Neural cell (in vitro differentiated cells): ENCODE measurements around the gene DOCK8. TPM values are rescaled to one million over a fixed set of nuclear protein-coding genes. Genes with fewer than 3 reads are reported as not detected.

Source experiments
- H2AFZ ChIP-seq: fragments of 200-600, 300-800 bp; sonication (generic), shearing (Covaris generic); 2 replicates; pipeline ENCODE4 v1.6.0; 2014; ENCODE audit warnings: low read depth, mild to moderate bottlenecking, antibody characterized with exemption, low read length, moderate library complexity
- H3F3A ChIP-seq: fragments of 200-600 bp; shearing (Covaris generic); 2 replicates; pipeline ENCODE4 v1.6.1; 2016; ENCODE audit warnings: mild to moderate bottlenecking, moderate library complexity, mixed read lengths, antibody characterized with exemption, low read length; ENCODE audit not compliant: insufficient read depth, poor library complexity, severe bottlenecking
- H3K27ac ChIP-seq: fragments of 200-600, 300-800 bp; sonication (generic), shearing (Covaris generic); 2 replicates; pipeline ENCODE4 v1.5.1; 2014; ENCODE audit warnings: mild to moderate bottlenecking, low read length, moderate library complexity
- H3K27me3 ChIP-seq: fragments of 300-800, 200-600 bp; sonication (generic), shearing (Covaris generic); 2 replicates; pipeline ENCODE4 v1.6.0; 2014; ENCODE audit warnings: mild to moderate bottlenecking, low read depth, low read length, moderate library complexity; ENCODE audit not compliant: insufficient read depth
- H3K36me3 ChIP-seq: fragments of 300-800, 200-600 bp; sonication (generic), shearing (Covaris generic); 2 replicates; pipeline ENCODE4 v1.5.1; 2014; ENCODE audit warnings: mild to moderate bottlenecking, antibody characterized with exemption, low read length, moderate library complexity; ENCODE audit not compliant: insufficient read depth
- H3K4me2 ChIP-seq: fragments of 300-800, 200-600 bp; sonication (generic), shearing (Covaris generic); 2 replicates; pipeline ENCODE4 v1.6.0; 2014; ENCODE audit warnings: mild to moderate bottlenecking, low read length
- H3K4me3 ChIP-seq: fragments of 300-800, 200-600 bp; sonication (generic), shearing (Covaris generic); 2 replicates; pipeline ENCODE4 v1.5.1; 2014; ENCODE audit warnings: mild to moderate bottlenecking, low read length, moderate library complexity
- H3K79me2 ChIP-seq: fragments of 200-600 bp; shearing (Covaris generic); replicated peaks from 2 replicates; pipeline ENCODE4 v1.6.0; 2014; ENCODE audit warnings: mild to moderate bottlenecking, low read length, moderate library complexity; ENCODE audit not compliant: insufficient read depth
- H3K9ac ChIP-seq: fragments of 300-800, 200-600 bp; sonication (generic), shearing (Covaris generic); 2 replicates; pipeline ENCODE4 v1.6.1; 2016; ENCODE audit warnings: mild to moderate bottlenecking, low read length, mixed read lengths
- H3K9me2 ChIP-seq: fragments of 200-600 bp; shearing (Covaris generic); 2 replicates; pipeline ENCODE4 v1.6.1; 2016; ENCODE audit warnings: mild to moderate bottlenecking, low read length, mixed read lengths; ENCODE audit not compliant: insufficient read depth
- H3K9me3 ChIP-seq: fragments of 200-600, 300-800 bp; sonication (generic), shearing (Covaris generic); 2 replicates; pipeline ENCODE4 v1.6.1; 2016; ENCODE audit warnings: mild to moderate bottlenecking, mixed run types, low read length, moderate library complexity, mixed read lengths
- H4K20me1 ChIP-seq: fragments of 200-600 bp; shearing (Covaris generic); 2 replicates; pipeline ENCODE4 v1.6.1; 2016; ENCODE audit warnings: mild to moderate bottlenecking, mixed run types; ENCODE audit not compliant: insufficient read depth
- CTCF ChIP-seq: fragments of 450-650 bp; IDR thresholded peaks from 2 replicates; pipeline ENCODE4 v1.5.1; 2014; ENCODE audit warnings: antibody characterized with exemption, mild to moderate bottlenecking, moderate library complexity; ENCODE audit not compliant: poor library complexity, severe bottlenecking
- EP300 ChIP-seq: fragments of 450-650 bp; conservative IDR thresholded peaks from 2 replicates; pipeline ENCODE4 v1.6.1; 2014; ENCODE audit warnings: antibody characterized with exemption, mild to moderate bottlenecking, moderate library complexity; ENCODE audit not compliant: poor library complexity, severe bottlenecking
- EZH2 ChIP-seq: fragments of 200-600, 300-800 bp; shearing (Covaris generic), sonication (generic); IDR thresholded peaks from 2 replicates; pipeline ENCODE4 v1.6.1; 2014; ENCODE audit warnings: antibody characterized with exemption, low read length, borderline replicate concordance, mild to moderate bottlenecking; ENCODE audit not compliant: insufficient read depth, poor library complexity, severe bottlenecking
- MXI1 ChIP-seq: fragments of 450-650 bp; conservative IDR thresholded peaks from 2 replicates; pipeline ENCODE4 v1.6.1; 2014; ENCODE audit warnings: antibody characterized with exemption, mild to moderate bottlenecking; ENCODE audit not compliant: poor library complexity, severe bottlenecking
- POLR2AphosphoS5 ChIP-seq: IDR thresholded peaks from 2 replicates; pipeline ENCODE4 v1.6.1; 2012
- RAD21 ChIP-seq: fragments of 450-650 bp; conservative IDR thresholded peaks from 2 replicates; pipeline ENCODE4 v1.6.1; 2014; ENCODE audit warnings: antibody characterized with exemption, mild to moderate bottlenecking, moderate library complexity
- REST ChIP-seq: IDR thresholded peaks from 2 replicates; pipeline ENCODE4 v1.6.1; 2012; ENCODE audit warnings: borderline replicate concordance
- SMC3 ChIP-seq: fragments of 450-650 bp; conservative IDR thresholded peaks from 2 replicates; pipeline ENCODE4 v1.6.1; 2014; ENCODE audit warnings: antibody characterized with exemption, mild to moderate bottlenecking, moderate library complexity; ENCODE audit not compliant: poor library complexity
- TAF1 ChIP-seq: IDR thresholded peaks from 2 replicates; pipeline ENCODE4 v1.6.1; 2012; ENCODE audit warnings: low read depth
- polyA plus RNA-seq: library from polyadenylated mRNA; depleted of rRNA; stranded (reverse); fragments of >200 nt; gene quantifications from 2 replicates; pipeline ENCODE4 v1.2.3, GENCODE V29; 2014

Gene DOCK8
- polyA plus RNA-seq, 1 donor from 2014 or later: not detected

- H3K27me3 ChIP-seq: peaks cover 4% of the 10 kb centered on the region
- H3K4me2 ChIP-seq: no peak overlapping the region
- H3K27ac ChIP-seq: no peak overlapping the region
These were observed 7.5 kb downstream of the DOCK8 start for GRCh38 chr9:221989-222776.

GRCh38 chr9:223152-223551 is 8.5 kb downstream of the DOCK8 start:
- Histone ChIP-seq H4K20me1 (no peaks in the 10 kb centered on the region), H3K4me2 (no peak overlapping the region), H3K4me3 (no peak overlapping the region)
- TF ChIP-seq EZH2: no peak
- TF ChIP-seq MXI1: no peak
- TF ChIP-seq POLR2AphosphoS5: no peak
- TF ChIP-seq REST: no peak
- TF ChIP-seq RAD21: no peak
- no peak for TF ChIP-seq TAF1
- no peak for TF ChIP-seq EP300
- no peak for TF ChIP-seq SMC3

More at GRCh38 chr9:221989-222776, 7.5 kb downstream of the DOCK8 start:
- H3K9me2 ChIP-seq: no peaks in the 10 kb centered on the region
- no peaks in the 10 kb centered on the region for H3F3A ChIP-seq
- TF ChIP-seq EZH2 (no peak), REST (no peak), MXI1 (no peak), SMC3 (no peak), CTCF (no peak), POLR2AphosphoS5 (no peak)
- no peak overlapping the region for H3K4me3 ChIP-seq
- H2AFZ ChIP-seq: no peak overlapping the region
- H3K79me2 ChIP-seq: no peaks in the 10 kb centered on the region
- no peaks in the 10 kb centered on the region for H4K20me1 ChIP-seq
- H3K36me3 ChIP-seq: no peaks in the 10 kb centered on the region
- no peaks in the 10 kb centered on the region for H3K9me3 ChIP-seq
- H3K9ac ChIP-seq: no peak overlapping the region

More at GRCh38 chr9:223152-223551, 8.5 kb downstream of the DOCK8 start:
- H3F3A ChIP-seq: no peaks in the 10 kb centered on the region
- H3K27me3 ChIP-seq: no peaks in the 10 kb centered on the region
- H3K9me2 ChIP-seq: no peaks in the 10 kb centered on the region
- H3K79me2 ChIP-seq: no peaks in the 10 kb centered on the region
- no peaks in the 10 kb centered on the region for H3K36me3 ChIP-seq
- H3K9ac ChIP-seq: no peak overlapping the region
- H3K9me3 ChIP-seq: no peaks in the 10 kb centered on the region
- no peak overlapping the region for H3K27ac ChIP-seq
- H2AFZ ChIP-seq: no peak overlapping the region
